HepG2 (cell line): ENCODE measurements around the gene ZBTB45. TPM values are rescaled to one million over a fixed set of nuclear protein-coding genes. Genes with fewer than 3 reads are reported as not detected.

Experiments
- ARHGAP35 ChIP-seq: sonication (generic); formaldehyde crosslinking; IDR thresholded peaks from 2 replicates; pipeline ENCODE4 v1.9.0; 2022; ENCODE audit warnings: mild to moderate bottlenecking, inconsistent platforms, moderate library complexity, missing genetic modification reagents, borderline replicate concordance
- ATF7-NPFF ChIP-seq: sonication (generic); formaldehyde crosslinking; IDR thresholded peaks from 2 replicates; pipeline ENCODE4 v1.8.1; 2023; ENCODE audit warnings: mild to moderate bottlenecking, low read depth, missing genetic modification reagents, moderate library complexity
- CCDC6 ChIP-seq: sonication (generic); formaldehyde crosslinking; IDR thresholded peaks from 2 replicates; pipeline ENCODE4 v1.8.1; 2022; ENCODE audit warnings: mild to moderate bottlenecking, missing genetic modification reagents, moderate library complexity
- DPF2 ChIP-seq: sonication (generic); formaldehyde crosslinking; IDR thresholded peaks from 2 replicates; pipeline ENCODE4 v1.4.0; 2020; ENCODE audit warnings: mild to moderate bottlenecking, low read depth, missing genetic modification reagents, borderline replicate concordance
- FOXM1 ChIP-seq: sonication (generic); formaldehyde crosslinking; IDR thresholded peaks from 2 replicates; pipeline ENCODE4 v1.5.0; 2020; ENCODE audit warnings: missing genetic modification reagents
- KDM5A ChIP-seq: fragments of 200-600 bp; sonication (generic); IDR thresholded peaks from 2 replicates; pipeline ENCODE4 v1.7.0; 2018; ENCODE audit warnings: antibody characterized with exemption, mild to moderate bottlenecking, low read length, borderline replicate concordance
- KLF15 ChIP-seq: sonication (generic); formaldehyde crosslinking; IDR thresholded peaks from 2 replicates; pipeline ENCODE4 v1.8.1; 2023; ENCODE audit warnings: borderline replicate concordance, mild to moderate bottlenecking, inconsistent platforms, missing genetic modification reagents, mixed read lengths
- MAFG ChIP-seq: sonication (generic); formaldehyde crosslinking; IDR thresholded peaks from 2 replicates; pipeline ENCODE4 v1.5.1; 2020; ENCODE audit warnings: mild to moderate bottlenecking, missing genetic modification reagents
- NCOA2 ChIP-seq: sonication (generic); formaldehyde crosslinking; IDR thresholded peaks from 2 replicates; pipeline ENCODE4 v1.8.0; 2022; ENCODE audit warnings: inconsistent platforms
- NRL ChIP-seq: sonication (generic); formaldehyde crosslinking; IDR thresholded peaks from 2 replicates; pipeline ENCODE4 v1.5.0; 2020; ENCODE audit warnings: missing genetic modification reagents, mild to moderate bottlenecking, moderate library complexity, borderline replicate concordance
- REL ChIP-seq: sonication (generic); formaldehyde crosslinking; conservative IDR thresholded peaks from 2 replicates; pipeline ENCODE4 v1.8.0; 2022; ENCODE audit warnings: mild to moderate bottlenecking, missing genetic modification reagents, moderate library complexity
- STAT5B ChIP-seq: sonication (generic); formaldehyde crosslinking; IDR thresholded peaks from 2 replicates; pipeline ENCODE4 v1.4.0; 2020; ENCODE audit warnings: missing genetic modification reagents
- TBX3 ChIP-seq: fragments of 450-650 bp; IDR thresholded peaks from 2 replicates; pipeline ENCODE4 v1.6.1; 2017; ENCODE audit warnings: antibody characterized with exemption, mild to moderate bottlenecking, inconsistent platforms, borderline replicate concordance
- TGIF2 ChIP-seq: IDR thresholded peaks from 2 replicates; pipeline ENCODE4 v1.6.1; 2016; ENCODE audit warnings: control low read depth, missing compliant biosample characterization
- ZNF44 ChIP-seq: sonication (generic); formaldehyde crosslinking; IDR thresholded peaks from 2 replicates; pipeline ENCODE4 v1.5.1; 2020; ENCODE audit warnings: mild to moderate bottlenecking, missing genetic modification reagents
- ZNF672 ChIP-seq: sonication (generic); formaldehyde crosslinking; IDR thresholded peaks from 2 replicates; pipeline ENCODE4 v1.8.1; 2022; ENCODE audit warnings: missing genetic modification reagents
- ZNF777 ChIP-seq: sonication (generic); formaldehyde crosslinking; IDR thresholded peaks from 2 replicates; pipeline ENCODE4 v1.4.0; 2020; ENCODE audit warnings: missing genetic modification reagents
- ZNF781 ChIP-seq: sonication (generic); formaldehyde crosslinking; IDR thresholded peaks from 2 replicates; pipeline ENCODE4 v1.5.1; 2020; ENCODE audit warnings: borderline replicate concordance, mild to moderate bottlenecking, missing genetic modification reagents; ENCODE audit errors: not compliant biosample characterization
- ZSCAN20 ChIP-seq: sonication (generic); formaldehyde crosslinking; IDR thresholded peaks from 2 replicates; pipeline ENCODE4 v1.4.0; 2020; ENCODE audit warnings: missing genetic modification reagents, mild to moderate bottlenecking, borderline replicate concordance
- polyA plus RNA-seq, 8 experiments: library from polyadenylated mRNA; depleted of rRNA in 3 of 8; stranded (reverse) in 7 of 8; unstranded in 1 of 8; fragments of >200 nt; fragmentation: Illumina TruSeq in 4 of 8; extraction: Trizol in 4 of 8; gene quantifications; 2 replicates each; pipeline versions ENCODE4 v1.2.1 to v1.2.3, GENCODE V29; 2011 to 2016; ENCODE audit warnings: low read depth in 4 of 8, missing spikeins in 1 of 8, mixed read lengths in 1 of 8; ENCODE audit not compliant: insufficient read depth in 1 of 8
- total RNA-seq, 5 experiments: library from RNA; depleted of rRNA; stranded (reverse); fragments of >200 nt; fragmentation: Illumina TruSeq; extraction: Trizol; gene quantifications; 2 replicates each; pipeline ENCODE4 v1.2.3, GENCODE V29; 2016; ENCODE audit warnings: low read depth in 1 of 5
- TF ChIP-seq, protein P1 (sequence below): sonication (generic); formaldehyde crosslinking; IDR thresholded peaks from 2 replicates; pipeline ENCODE4 v1.8.0; 2023; ENCODE audit warnings: mild to moderate bottlenecking, missing genetic modification reagents
- TF ChIP-seq, protein P2 (sequence below): IDR thresholded peaks from 2 replicates; pipeline ENCODE4 v1.6.1; 2012; ENCODE audit warnings: inconsistent platforms
- TF ChIP-seq, protein P3 (sequence below): sonication (generic); formaldehyde crosslinking; IDR thresholded peaks from 2 replicates; pipeline ENCODE4 v1.5.0; 2020; ENCODE audit warnings: mild to moderate bottlenecking, missing genetic modification reagents
- TF ChIP-seq, protein P4 (sequence below), 2 experiments: fragments of 450-650 bp in 1 of 2; sonication (generic) in 1 of 2; formaldehyde crosslinking; IDR thresholded peaks; 2 replicates each; pipeline versions ENCODE4 v1.5.0 to v1.8.0; 2020 to 2022; ENCODE audit warnings: mild to moderate bottlenecking in 1 of 2, missing genetic modification reagents in 1 of 2
- TF ChIP-seq, protein P5 (sequence below): IDR thresholded peaks from 2 replicates; pipeline ENCODE4 v1.6.1; 2016; ENCODE audit warnings: low read depth, control low read depth

The ZBTB45 gene
- total and polyA plus RNA-seq, 2 of the 13 experiments (the other 11 are each of a cell fraction or from before 2014, with no cell fraction given): 3.0 to 3.7 TPM

DNA sequence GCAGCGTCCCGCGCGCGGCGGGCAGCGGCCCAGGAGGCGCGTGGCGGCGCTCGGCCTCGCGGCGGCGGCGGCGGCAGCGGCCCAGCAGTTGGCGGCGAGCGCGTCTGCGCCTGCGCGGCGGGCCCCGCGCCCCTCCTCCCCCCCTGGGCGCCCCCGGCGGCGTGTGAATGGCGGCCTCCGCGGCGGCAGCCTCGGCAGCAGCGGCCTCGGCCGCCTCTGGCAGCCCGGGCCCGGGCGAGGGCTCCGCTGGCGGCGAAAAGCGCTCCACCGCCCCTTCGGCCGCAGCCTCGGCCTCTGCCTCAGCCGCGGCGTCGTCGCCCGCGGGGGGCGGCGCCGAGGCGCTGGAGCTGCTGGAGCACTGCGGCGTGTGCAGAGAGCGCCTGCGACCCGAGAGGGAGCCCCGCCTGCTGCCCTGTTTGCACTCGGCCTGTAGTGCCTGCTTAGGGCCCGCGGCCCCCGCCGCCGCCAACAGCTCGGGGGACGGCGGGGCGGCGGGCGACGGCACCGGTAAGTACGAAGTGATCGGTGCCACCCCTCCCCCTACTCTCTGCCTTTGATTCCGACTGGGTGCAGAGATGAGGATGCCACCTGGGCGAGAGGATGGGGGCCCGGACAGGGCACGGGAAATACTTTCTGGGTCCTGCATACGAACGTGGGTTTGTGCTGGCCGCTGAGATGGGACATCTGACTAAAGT is 25.1 kb upstream of the ZBTB45 start (continued):
- 0 out of 2 replicates have a peak, but pooled peaks have one; percentile 79 for TF ChIP-seq ZNF672 (CRISPR knock-in tag)
- no peak for TF ChIP-seq TBX3
- TF ChIP-seq, protein P1, sequence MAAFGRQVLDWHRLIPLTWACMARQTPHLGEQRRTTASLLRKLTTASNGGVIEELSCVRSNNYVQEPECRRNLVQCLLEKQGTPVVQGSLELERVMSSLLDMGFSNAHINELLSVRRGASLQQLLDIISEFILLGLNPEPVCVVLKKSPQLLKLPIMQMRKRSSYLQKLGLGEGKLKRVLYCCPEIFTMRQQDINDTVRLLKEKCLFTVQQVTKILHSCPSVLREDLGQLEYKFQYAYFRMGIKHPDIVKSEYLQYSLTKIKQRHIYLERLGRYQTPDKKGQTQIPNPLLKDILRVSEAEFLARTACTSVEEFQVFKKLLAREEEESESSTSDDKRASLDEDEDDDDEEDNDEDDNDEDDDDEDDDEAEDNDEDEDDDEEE: 0 out of 2 replicates have a peak, but pooled peaks have one; percentile 18
- 0 out of 2 replicates have a peak, but pooled peaks have one; percentile 18 for TF ChIP-seq KDM5A
- TF ChIP-seq TGIF2 (CRISPR knock-in tag): 0 out of 2 replicates have a peak, but pooled peaks have one; percentile 10
- TF ChIP-seq NRL (CRISPR knock-in tag): no peak
- TF ChIP-seq, protein P2, sequence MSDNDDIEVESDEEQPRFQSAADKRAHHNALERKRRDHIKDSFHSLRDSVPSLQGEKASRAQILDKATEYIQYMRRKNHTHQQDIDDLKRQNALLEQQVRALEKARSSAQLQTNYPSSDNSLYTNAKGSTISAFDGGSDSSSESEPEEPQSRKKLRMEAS: peak; percentile 14; the same call in 1 of the 2 replicates
- TF ChIP-seq, protein P3, sequence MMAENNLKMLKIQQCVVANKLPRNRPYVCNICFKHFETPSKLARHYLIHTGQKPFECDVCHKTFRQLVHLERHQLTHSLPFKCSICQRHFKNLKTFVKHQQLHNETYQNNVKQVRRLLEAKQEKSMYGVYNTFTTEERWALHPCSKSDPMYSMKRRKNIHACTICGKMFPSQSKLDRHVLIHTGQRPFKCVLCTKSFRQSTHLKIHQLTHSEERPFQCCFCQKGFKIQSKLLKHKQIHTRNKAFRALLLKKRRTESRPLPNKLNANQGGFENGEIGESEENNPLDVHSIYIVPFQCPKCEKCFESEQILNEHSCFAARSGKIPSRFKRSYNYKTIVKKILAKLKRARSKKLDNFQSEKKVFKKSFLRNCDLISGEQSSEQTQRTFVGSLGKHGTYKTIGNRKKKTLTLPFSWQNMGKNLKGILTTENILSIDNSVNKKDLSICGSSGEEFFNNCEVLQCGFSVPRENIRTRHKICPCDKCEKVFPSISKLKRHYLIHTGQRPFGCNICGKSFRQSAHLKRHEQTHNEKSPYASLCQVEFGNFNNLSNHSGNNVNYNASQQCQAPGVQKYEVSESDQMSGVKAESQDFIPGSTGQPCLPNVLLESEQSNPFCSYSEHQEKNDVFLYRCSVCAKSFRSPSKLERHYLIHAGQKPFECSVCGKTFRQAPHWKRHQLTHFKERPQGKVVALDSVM (CRISPR knock-in tag): 0 out of 2 replicates have a peak, but pooled peaks have one; percentile 1
- peak; percentile 60; the same call in 1 of the 2 replicates for TF ChIP-seq CCDC6
- no peak for TF ChIP-seq ARHGAP35
- TF ChIP-seq MAFG (CRISPR knock-in tag): no peak
- TF ChIP-seq DPF2 (CRISPR knock-in tag): no peak
- TF ChIP-seq ATF7-NPFF (CRISPR knock-in tag): 0 out of 2 replicates have a peak, but pooled peaks have one; percentile 41
- TF ChIP-seq ZNF44 (CRISPR knock-in tag): no peak
- no peak for TF ChIP-seq ZNF781 (CRISPR knock-in tag)
- 0 out of 2 replicates have a peak, but pooled peaks have one; percentile 44 for TF ChIP-seq REL (CRISPR knock-in tag)
- no peak for TF ChIP-seq STAT5B (CRISPR knock-in tag)
- no peak for TF ChIP-seq NCOA2 (CRISPR knock-in tag)
- TF ChIP-seq ZSCAN20 (CRISPR knock-in tag): peak; percentile 17; the same call in 1 of the 2 replicates
- TF ChIP-seq KLF15 (CRISPR knock-in tag): no peak
- no peak for TF ChIP-seq ZNF777 (CRISPR knock-in tag)
- TF ChIP-seq, protein P4, sequence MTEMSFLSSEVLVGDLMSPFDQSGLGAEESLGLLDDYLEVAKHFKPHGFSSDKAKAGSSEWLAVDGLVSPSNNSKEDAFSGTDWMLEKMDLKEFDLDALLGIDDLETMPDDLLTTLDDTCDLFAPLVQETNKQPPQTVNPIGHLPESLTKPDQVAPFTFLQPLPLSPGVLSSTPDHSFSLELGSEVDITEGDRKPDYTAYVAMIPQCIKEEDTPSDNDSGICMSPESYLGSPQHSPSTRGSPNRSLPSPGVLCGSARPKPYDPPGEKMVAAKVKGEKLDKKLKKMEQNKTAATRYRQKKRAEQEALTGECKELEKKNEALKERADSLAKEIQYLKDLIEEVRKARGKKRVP (CRISPR knock-in tag; IDR thresholded peaks at IDR 0.05): peak in 1 of 2 experiments; percentile 32; a peak in 1 of 4 replicates
- TF ChIP-seq FOXM1 (CRISPR knock-in tag): no peak
- TF ChIP-seq, protein P5, sequence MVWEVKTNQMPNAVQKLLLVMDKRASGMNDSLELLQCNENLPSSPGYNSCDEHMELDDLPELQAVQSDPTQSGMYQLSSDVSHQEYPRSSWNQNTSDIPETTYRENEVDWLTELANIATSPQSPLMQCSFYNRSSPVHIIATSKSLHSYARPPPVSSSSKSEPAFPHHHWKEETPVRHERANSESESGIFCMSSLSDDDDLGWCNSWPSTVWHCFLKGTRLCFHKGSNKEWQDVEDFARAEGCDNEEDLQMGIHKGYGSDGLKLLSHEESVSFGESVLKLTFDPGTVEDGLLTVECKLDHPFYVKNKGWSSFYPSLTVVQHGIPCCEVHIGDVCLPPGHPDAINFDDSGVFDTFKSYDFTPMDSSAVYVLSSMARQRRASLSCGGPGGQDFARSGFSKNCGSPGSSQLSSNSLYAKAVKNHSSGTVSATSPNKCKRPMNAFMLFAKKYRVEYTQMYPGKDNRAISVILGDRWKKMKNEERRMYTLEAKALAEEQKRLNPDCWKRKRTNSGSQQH (CRISPR knock-in tag): no peak
